Adrenal gland (tissue), 19 donors: ENCODE results near the gene PLEKHA4. TPM values are rescaled to one million over a fixed set of nuclear protein-coding genes. Genes with fewer than 3 reads are reported as not detected.
A peak's percentile ranks its signal among the peaks of the same experiment; 100 is the strongest.

Experiments used
- DNase-seq, 7 donors: peaks; one replicate each; pipeline ENCODE4 v3.0.0-alpha.2; 2019 to 2020
- H3K27ac ChIP-seq, 5 donors: fragments of 200-600 bp; sonication (generic) in 4 of 5; 1 replicate in 3 of 5; 2 replicates in 2 of 5; pipeline versions ENCODE4 v1.5.1 to v1.8.0; 2016 to 2020; ENCODE audit warnings: mild to moderate bottlenecking in 1 of 5
- H3K27me3 ChIP-seq: fragments of 200-600 bp; 2 replicates; pipeline ENCODE4 v1.8.0; 2021
- H3K36me3 ChIP-seq, 2 donors: fragments of 200-600 bp; replicated peaks in 1 of 2; 1 replicate in 1 of 2; 2 replicates in 1 of 2; pipeline versions ENCODE4 v1.5.1 to v1.8.0; 2018 to 2022
- H3K4me1 ChIP-seq, 2 donors: fragments of 200-600 bp; replicated peaks in 1 of 2; 1 replicate in 1 of 2; 2 replicates in 1 of 2; pipeline versions ENCODE4 v1.5.1 to v1.8.0; 2018 to 2021
- H3K4me3 ChIP-seq, 4 donors: fragments of 200-600 bp; sonication (generic) in 3 of 4; one replicate each; pipeline ENCODE4 v1.5.1; 2016 to 2018
- H3K9me3 ChIP-seq, 3 donors: fragments of 200-600 bp; sonication (generic) in 1 of 3; replicated peaks in 1 of 3; 1 replicate in 2 of 3; 2 replicates in 1 of 3; pipeline versions ENCODE4 v1.5.1 to v1.8.0; 2016 to 2021
- POLR2A ChIP-seq, 2 donors: fragments of 450-650 bp; IDR thresholded peaks; one replicate each; pipeline ENCODE4 v1.6.1; 2017; ENCODE audit warnings: antibody characterized with exemption in 2 of 2, mild to moderate bottlenecking in 2 of 2, moderate library complexity in 1 of 2
- WGBS, 4 donors: extraction: QIAGEN DNeasy Blood & Tissue Kit in 2 of 4; methylation state at CpG; one replicate each; pipeline versions ENCODE4 v1.1.5 to v1.1.7; 2013 to 2017; 5-methylcytosine and 5-hydroxymethylcytosine counted together
- intact Hi-C, 2 donors: fragments of 100-400 bp; cut with DNase I; formaldehyde crosslinking; loops; one replicate each; pipeline versions ENCODE4 v1.14.1 to v1.15.0; 2022 to 2023
- long read RNA-seq, 10 donors: library from polyadenylated mRNA in 3 of 10; unstranded in 2 of 10; stranded (forward) in 1 of 10; transcript quantifications; one replicate each; pipeline ENCODE4 v2.0.0 and lab custom pipeline, GENCODE V29; 2021 to 2026
- polyA plus RNA-seq, 3 donors: library from polyadenylated mRNA; stranded (reverse); fragments of 200-250 nt in 2 of 3; fragments of 350-450 nt in 1 of 3; fragmentation: Illumina TruSeq in 1 of 3; extraction: RNeasy Lipid Tissue Mini Kit (QIAGEN cat#74804) in 1 of 3; gene quantifications; one replicate each; pipeline ENCODE4 v1.2.3, GENCODE V29; 2013 to 2014
- total RNA-seq, 9 donors: library from RNA; depleted of rRNA in 4 of 9; stranded (reverse); fragments of >200 nt in 4 of 9; fragments of 120-200 nt in 1 of 9; fragmentation: NEBNext Ultra II Directional in 1 of 9; extraction: Animal tissue kit (Norgen Biotek cat#: 25700) in 1 of 9; gene quantifications; one replicate each; pipeline versions ENCODE4 v1.1.0 to v1.2.4, GENCODE V29; 2013 to 2023
- TF ChIP-seq, protein P1 (sequence below), 6 experiments: fragments of 450-650 bp in 4 of 6; fragments of 200-600 bp in 2 of 6; sonication (generic) in 1 of 6; IDR thresholded peaks; 1 replicate in 5 of 6; 2 replicates in 1 of 6; pipeline versions ENCODE4 v1.5.1 to v1.8.0; 2016 to 2021; ENCODE audit warnings: antibody characterized with exemption in 6 of 6, mild to moderate bottlenecking in 2 of 6, moderate library complexity in 1 of 6
- donor health status: healthy with polysubstance abuse.
- donor health status: Bipolar disorder and iron deficiency.
- donor health status: DM: yes; HTN: yes; CAD: no.
- donor health status: DM: no; HTN: no; CAD: no.
- donor health status: DM: no; HTN: no; CAD: no.
- donor health status: DM: yes; HTN: yes; CAD: no.

PLEKHA4 gene, protein sequence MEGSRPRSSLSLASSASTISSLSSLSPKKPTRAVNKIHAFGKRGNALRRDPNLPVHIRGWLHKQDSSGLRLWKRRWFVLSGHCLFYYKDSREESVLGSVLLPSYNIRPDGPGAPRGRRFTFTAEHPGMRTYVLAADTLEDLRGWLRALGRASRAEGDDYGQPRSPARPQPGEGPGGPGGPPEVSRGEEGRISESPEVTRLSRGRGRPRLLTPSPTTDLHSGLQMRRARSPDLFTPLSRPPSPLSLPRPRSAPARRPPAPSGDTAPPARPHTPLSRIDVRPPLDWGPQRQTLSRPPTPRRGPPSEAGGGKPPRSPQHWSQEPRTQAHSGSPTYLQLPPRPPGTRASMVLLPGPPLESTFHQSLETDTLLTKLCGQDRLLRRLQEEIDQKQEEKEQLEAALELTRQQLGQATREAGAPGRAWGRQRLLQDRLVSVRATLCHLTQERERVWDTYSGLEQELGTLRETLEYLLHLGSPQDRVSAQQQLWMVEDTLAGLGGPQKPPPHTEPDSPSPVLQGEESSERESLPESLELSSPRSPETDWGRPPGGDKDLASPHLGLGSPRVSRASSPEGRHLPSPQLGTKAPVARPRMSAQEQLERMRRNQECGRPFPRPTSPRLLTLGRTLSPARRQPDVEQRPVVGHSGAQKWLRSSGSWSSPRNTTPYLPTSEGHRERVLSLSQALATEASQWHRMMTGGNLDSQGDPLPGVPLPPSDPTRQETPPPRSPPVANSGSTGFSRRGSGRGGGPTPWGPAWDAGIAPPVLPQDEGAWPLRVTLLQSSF
- total RNA-seq (10 to 100 TPM in 8 of 9 donors, 1 to 10 TPM in 1; 4.5 to 65.1 (median 24.5) TPM), polyA plus RNA-seq (10 to 100 TPM in 2 of 3 donors, 1 to 10 TPM in 1; 7.1 to 74.6 (median 70.8) TPM)
- long read RNA-seq, donor 1 = 0 reads
- long read RNA-seq, donor 2, partial matches to known transcripts = 0 of 1 reads
- long read RNA-seq, donor 2, other reads (novel, unspliced or antisense) = 0 of 1 reads
- long read RNA-seq, donor 3 = 0 reads
- long read RNA-seq, donor 4, partial matches to known transcripts = 2 of 3 reads
- long read RNA-seq, donor 4, other reads (novel, unspliced or antisense) = 1 of 3 reads
- long read RNA-seq, donor 5, transcript PLEKHA4-201 (20 exons, 3,088 nt) = major isoform, 40 of 90 reads
- long read RNA-seq, donor 5, partial matches to known transcripts = 6 of 90 reads
- long read RNA-seq, donor 5, other reads (novel, unspliced or antisense) = 44 of 90 reads
- long read RNA-seq, donor 6, partial matches to known transcripts = 0 of 1 reads
- long read RNA-seq, donor 6, other reads (novel, unspliced or antisense) = 1 of 1 reads
- long read RNA-seq, donor 7, partial matches to known transcripts = 0 of 1 reads
- long read RNA-seq, donor 7, other reads (novel, unspliced or antisense) = 0 of 1 reads
- long read RNA-seq, donor 8, partial matches to known transcripts = 68 of 69 reads
- long read RNA-seq, donor 8, other reads (novel, unspliced or antisense) = 0 of 69 reads
- long read RNA-seq, donor 9, partial matches to known transcripts = 6,249 of 6,416 reads
- long read RNA-seq, donor 9, other reads (novel, unspliced or antisense) = 167 of 6,416 reads
- long read RNA-seq, donor 10, partial matches to known transcripts = 0 of 1 reads
- long read RNA-seq, donor 10, other reads (novel, unspliced or antisense) = 0 of 1 reads

DNA sequence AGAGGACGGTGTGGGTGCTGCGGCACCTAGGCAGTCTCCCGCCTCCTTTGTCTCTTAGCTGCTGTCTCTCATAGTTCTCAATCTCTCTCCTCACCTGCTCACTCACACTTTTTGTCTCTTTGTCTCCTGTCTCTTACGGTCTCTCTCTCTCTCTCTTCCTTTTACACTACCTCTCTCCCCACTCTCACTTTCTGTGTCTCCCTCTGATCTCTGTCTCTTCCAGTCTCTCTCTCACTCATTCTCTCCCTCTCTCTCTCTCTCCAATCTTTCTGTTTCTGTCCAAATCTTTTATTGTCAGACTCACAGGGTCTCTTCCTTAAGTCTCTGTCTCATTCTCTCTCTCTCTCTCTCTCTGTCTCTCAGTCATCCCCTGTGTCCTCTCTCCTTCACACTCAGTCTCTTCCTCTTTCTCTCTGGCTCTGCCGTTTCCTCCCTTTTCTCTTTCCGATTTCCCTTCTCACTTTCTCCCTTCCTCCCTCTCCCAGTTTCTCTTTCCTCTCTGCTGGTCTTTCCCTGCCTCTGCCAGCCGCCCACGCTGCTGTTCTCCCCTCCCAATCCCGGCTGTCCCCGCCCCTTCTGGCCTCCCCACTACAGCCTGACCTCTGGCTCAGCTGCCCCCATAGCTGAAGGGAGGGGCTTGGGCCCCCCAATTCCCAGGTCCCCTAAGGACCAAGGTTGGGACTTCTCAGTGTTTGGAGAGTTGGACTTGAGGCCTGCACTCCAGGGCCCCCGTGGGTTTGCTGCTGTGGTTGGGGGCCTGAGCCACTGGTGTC, at the start of gene PLEKHA4:
Gene PLEKHA4, minus strand, starts transcription at position 504 of the 773 bp plus-strand sequence. CDS start 997 bp downstream, outside the sequence.
- Histone ChIP-seq H3K36me3 (peaks cover 0 to 2% of the 10 kb centered on the region in 2 donors), H3K9me3 (no peaks in the 10 kb centered on the region), H3K4me1 (peaks cover 2 to 19% of the 10 kb centered on the region in 2 donors), H3K27ac (peak within 1 kb of the TSS in 4 of 5 donors; percentile 53 to 85 (median 78)), H3K27me3 (no peaks in the 10 kb centered on the region), H3K4me3 (peak within 1 kb of the TSS in 1 of 4 donors; percentile 53)
- TF ChIP-seq, protein P1, sequence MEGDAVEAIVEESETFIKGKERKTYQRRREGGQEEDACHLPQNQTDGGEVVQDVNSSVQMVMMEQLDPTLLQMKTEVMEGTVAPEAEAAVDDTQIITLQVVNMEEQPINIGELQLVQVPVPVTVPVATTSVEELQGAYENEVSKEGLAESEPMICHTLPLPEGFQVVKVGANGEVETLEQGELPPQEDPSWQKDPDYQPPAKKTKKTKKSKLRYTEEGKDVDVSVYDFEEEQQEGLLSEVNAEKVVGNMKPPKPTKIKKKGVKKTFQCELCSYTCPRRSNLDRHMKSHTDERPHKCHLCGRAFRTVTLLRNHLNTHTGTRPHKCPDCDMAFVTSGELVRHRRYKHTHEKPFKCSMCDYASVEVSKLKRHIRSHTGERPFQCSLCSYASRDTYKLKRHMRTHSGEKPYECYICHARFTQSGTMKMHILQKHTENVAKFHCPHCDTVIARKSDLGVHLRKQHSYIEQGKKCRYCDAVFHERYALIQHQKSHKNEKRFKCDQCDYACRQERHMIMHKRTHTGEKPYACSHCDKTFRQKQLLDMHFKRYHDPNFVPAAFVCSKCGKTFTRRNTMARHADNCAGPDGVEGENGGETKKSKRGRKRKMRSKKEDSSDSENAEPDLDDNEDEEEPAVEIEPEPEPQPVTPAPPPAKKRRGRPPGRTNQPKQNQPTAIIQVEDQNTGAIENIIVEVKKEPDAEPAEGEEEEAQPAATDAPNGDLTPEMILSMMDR (IDR thresholded peaks at IDR 0.05) = no peak
- peak in 1 of 2 donors; percentile 17 for TF ChIP-seq POLR2A (IDR thresholded peaks at IDR 0.05)
- DNase-seq = peak in 6 of 7 donors; percentile 68 to 82 (median 74)
- WGBS, 4 donors = 16 to 29% (median 20%) methylated on average over 11 of the region's 11 CpGs
- intact Hi-C loops = no loop called here

DNA sequence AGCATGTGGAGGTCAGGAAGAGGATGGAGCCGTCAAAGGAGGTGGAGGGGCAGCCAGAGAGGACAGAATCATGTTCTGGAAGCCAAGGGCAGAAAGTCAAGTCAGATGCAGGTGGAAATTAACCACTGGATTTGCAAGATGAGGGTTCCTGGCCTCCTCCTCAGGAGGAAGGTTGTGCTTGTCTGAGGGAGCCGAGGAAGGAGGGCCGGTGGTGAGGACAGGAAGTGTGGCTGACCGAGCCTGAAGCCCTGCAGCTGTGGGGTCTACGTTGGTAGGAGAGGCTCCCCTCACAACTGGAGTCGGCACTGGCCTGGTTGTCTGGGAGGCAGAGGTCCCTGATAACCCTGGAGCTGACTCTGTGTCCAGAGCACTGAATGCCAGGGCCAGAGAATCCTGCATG, 49.7 kb upstream of the PLEKHA4 start:
- H3K36me3 ChIP-seq = peaks cover 0 to 80% of the 10 kb centered on the region in 2 donors
- 83 to 94% (median 85%) methylated on average over 4 to 6 of the region's 6 CpGs for WGBS, 4 donors
- intact Hi-C loops = no loop called here

DNA sequence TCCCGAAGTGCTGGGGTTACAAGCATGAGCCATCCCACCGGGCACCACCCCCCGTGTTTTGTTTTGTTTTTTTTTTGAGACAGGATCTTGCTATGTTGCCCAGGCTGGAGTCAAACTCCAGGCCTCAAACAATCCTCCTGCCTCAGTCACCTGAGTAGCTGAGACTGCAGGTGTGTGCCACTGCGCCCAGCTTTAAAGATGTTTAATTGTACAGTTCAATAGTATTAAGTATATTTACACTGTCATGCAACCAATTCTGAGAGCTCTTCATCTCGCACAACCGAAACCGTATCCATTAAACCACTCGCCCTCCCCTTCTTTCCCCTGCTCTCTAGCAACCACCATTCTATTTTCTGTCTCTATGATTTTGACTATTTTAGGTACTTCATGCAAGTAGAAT, 47.3 kb upstream of the PLEKHA4 start:
- Histone ChIP-seq H3K27ac (no peak overlapping the region), H3K4me3 (no peak overlapping the region), H3K4me1 (no peaks in the 10 kb centered on the region), H3K9me3 (no peaks in the 10 kb centered on the region), H3K27me3 (no peaks in the 10 kb centered on the region), H3K36me3 (peaks cover 0 to 91% of the 10 kb centered on the region in 2 donors)
- intact Hi-C loops = no loop called here
- WGBS, 4 donors = 80 to 88% (median 85%) methylated on average over 8 of the region's 8 CpGs
- no peak for DNase-seq
- TF ChIP-seq, protein P1 (IDR thresholded peaks at IDR 0.05) = no peak
- TF ChIP-seq POLR2A (IDR thresholded peaks at IDR 0.05) = no peak

More for the DNA sequence above, 49.7 kb upstream of the PLEKHA4 start:
- Histone ChIP-seq H3K4me3 (no peak overlapping the region), H3K4me1 (no peaks in the 10 kb centered on the region), H3K9me3 (no peaks in the 10 kb centered on the region), H3K27me3 (no peaks in the 10 kb centered on the region), H3K27ac (no peak overlapping the region)
- DNase-seq = no peak
- TF ChIP-seq, protein P1 (IDR thresholded peaks at IDR 0.05) = no peak
- TF ChIP-seq POLR2A (IDR thresholded peaks at IDR 0.05) = no peak
